ENCODE results near the gene SAPCD1.
A peak's percentile ranks its signal among the peaks of the same experiment; 100 is the strongest.
"Not testable (repeated sequence)": the region's sequence is repeated elsewhere in the genome, so short reads cannot be mapped to it uniquely, and the experiment has no call there.

SAPCD1 gene

GRCh38 chr6:31794294-31794865, 31.9 kb downstream of the SAPCD1 start:
- DNase-seq (ENCODE audit: low read depth): no peak
- peak overlapping the region; percentile 93 for H3K4me3 ChIP-seq (ENCODE audit: low read depth, low read length)

DNA sequence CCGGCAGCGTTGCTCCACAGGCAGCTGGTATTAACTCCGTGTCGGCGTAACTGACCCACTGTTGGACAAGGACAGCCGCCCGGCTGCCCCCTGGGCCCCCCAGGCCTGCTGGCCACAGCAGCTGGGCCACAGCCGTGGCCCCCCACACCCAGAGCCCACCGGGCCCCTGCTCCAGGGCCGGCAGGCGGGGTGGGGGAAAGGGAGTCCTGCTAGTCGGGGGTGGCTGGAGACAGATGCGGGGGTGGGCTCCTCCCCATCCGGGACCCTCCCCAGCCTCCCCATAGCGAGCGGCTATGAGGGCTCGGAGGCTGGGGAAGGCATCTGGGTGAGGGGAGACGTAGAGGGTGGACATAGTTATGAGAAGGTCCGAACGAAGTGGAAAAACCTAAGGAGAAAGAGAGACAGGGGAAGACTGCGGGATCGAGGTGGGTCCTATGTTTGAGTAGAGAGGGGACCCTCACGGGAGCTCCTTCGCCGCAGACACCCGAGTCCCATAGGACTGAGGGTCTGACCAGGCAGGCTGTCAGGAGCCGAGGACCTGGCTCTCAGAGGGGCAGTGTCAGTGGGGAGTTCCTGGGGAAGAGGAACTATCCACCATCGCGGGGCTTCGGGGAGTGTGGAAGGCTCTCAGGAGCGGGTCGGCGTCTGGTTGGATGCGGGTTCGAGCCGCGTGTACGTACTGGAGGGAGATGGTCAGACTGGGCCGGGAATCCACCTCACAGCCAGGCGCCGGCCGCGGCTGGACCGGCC, 32.6 kb downstream of the SAPCD1 start:
- peak overlapping the region; percentile 93 for H3K4me3 ChIP-seq (ENCODE audit: low read depth, low read length)
- DNase-seq (ENCODE audit: low read depth): no peak

GRCh38 chr6:31795616-31796298, 33.3 kb downstream of the SAPCD1 start, which contains the start of gene VARS1:
Gene VARS1, minus strand, starts transcription at chr6:31795752. Its CDS starts 535 bp downstream, at chr6:31795217.
- DNase-seq (ENCODE audit: low read depth): peak; percentile 60
- peak within 1 kb of the TSS; percentile 93 for H3K4me3 ChIP-seq (ENCODE audit: low read depth, low read length)

DNA sequence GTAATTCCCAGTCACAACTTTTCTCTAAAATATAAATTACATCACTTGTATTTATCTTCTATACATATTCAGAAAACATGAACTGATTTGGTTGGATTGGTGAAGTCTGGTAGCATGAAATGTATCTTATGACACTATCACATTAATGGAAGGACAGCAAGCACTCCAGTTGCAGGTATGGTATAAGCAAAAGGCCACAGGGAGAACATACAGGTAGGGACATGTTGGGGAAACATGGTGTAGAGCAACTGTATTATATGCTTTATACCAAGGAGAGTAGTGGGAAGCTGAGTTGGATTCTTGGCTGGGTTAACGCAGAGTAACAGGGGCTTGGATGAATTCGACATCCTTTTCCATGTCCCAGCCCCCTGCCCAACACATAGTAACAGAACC, 34.5 kb downstream of the SAPCD1 start:
- no peak overlapping the region for H3K4me3 ChIP-seq (ENCODE audit: low read depth, low read length)
- DNase-seq (ENCODE audit: low read depth): no peak

DNA sequence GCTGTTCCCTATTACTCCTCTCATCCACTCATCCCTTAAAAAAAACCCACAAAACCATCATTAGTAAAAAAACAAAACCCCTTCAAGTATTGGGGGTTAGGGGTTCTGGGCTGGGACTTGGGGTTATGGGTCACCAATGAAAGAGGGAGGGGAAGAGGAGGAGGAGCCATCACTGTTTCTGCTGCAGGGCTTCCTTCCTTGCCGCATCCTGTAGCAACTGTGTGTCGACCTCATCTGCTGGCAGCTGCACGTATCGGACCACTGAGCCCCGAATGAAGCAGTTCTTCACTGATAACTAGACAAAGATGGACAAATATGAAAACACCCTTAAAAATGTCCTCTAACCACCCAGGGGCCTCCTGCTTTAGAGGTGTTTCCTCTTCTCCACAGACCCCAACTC, 35.1 kb downstream of the SAPCD1 start:
- DNase-seq (ENCODE audit: low read depth): no peak
- no peak overlapping the region for H3K4me3 ChIP-seq (ENCODE audit: low read depth, low read length)

DNA sequence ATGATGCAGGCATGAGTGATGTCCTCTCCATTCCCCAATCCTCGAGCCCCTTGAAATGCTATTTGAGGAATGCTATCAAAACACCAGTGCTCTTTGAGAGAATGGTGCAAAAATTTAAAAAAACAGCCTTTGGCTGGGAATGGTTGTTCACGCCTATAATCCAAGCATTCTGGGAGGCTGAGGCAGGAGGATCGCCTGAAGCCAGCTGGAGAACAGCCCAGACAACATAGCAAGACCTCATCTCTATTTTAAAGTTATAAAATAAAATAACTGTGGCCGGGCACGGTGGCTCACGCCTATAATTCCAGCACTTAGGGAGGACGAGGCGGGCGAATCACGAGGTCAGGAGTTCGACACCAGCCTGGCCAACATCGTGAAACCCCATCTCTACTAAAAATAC, 37.3 kb downstream of the SAPCD1 start:
- no peak overlapping the region for H3K4me3 ChIP-seq (ENCODE audit: low read depth, low read length)
- DNase-seq (ENCODE audit: low read depth): no peak

DNA sequence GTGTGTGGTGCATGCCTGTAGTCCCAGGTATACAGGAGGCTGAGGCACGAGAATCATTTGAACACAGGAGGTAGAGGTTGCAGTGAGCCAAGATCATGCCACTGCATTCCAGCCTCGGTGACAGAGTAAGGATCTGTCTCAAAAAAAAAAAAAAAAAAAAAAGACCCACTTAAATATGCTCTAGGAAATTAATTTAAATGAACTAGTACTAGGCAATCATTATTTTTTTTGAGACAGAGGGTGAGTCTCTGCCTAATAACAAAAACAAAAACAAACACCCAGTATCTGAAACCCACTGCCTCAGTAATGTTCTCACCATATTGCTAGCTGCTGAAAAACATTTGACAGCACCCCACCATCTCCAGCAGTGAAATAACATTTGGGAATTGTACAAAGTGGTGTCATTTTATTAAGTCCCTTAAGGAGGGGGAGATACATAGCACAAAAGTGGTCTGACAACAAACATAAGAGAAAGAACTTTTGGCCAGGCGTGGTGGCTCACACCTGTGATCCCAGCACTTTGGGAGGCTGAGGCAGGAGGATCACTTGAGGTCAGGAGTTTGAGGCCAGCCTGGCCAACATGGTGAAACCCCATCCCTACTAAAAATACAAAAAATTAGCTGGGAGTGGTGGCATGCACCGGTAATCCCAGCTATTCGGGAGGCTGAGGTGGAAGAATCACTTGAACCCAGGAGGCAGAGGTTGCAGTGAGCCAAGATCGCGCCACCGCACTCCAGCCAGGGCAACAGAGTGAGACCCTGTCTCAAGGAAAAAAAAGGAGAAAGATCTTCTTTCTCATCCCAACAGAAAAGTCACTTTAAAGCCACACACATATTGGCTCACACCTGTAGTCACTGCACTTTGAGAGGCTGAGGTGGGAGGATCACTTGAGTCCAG, 38.8 kb downstream of the SAPCD1 start:
- not testable (repeated sequence) for H3K4me3 ChIP-seq (ENCODE audit: low read depth, low read length)

GRCh38 chr6:31805939-31806469, 43.5 kb downstream of the SAPCD1 start:
- DNase-seq (ENCODE audit: low read depth): no peak
- H3K4me3 ChIP-seq (ENCODE audit: low read depth, low read length): peak overlapping the region; percentile 85

More for the DNA sequence above, 38.8 kb downstream of the SAPCD1 start:
- not testable (repeated sequence) for DNase-seq (ENCODE audit: low read depth)

DNA sequence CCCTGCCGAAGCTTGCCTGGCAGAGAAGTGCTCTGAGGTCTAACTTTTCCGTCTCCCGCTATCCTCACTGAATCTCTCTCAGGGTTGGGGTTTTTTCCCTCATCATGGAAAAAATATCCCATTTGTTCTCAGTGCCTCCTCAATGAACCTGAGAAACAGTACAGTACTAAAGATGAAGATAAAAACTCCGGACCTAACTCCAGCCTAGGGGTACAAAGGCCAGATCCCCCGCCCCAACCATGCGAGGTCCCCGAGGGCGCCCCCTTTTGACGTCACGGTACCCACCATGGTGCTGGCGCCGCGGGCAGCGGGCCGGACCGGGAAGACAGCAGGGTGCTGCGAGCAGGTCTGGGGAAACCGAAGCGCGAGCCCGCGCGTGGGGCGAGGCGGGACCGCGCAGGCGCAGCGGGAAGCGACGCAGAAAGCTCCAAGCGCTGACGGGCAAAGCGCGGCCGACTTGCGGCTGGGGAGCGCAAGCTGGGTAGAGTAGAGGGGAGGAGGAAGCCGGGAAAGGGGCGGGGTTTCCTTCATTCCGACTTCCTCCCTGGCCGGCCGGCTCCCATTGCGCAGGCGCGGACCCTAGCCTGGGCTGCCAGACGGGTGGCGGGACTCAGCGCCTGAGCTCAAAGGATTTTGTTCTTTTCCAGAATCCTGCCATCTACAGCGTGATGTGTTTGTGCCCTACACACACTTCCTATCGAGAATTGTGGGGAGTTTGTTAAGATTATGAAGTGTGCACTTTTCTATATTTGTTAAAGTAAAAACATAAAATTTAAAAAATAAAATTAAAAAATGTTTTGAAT, 44.2 kb downstream of the SAPCD1 start, which contains the start of gene LSM2:
Gene LSM2 (minus strand): TSS at position 497 of the 803 bp plus-strand sequence. CDS start 209 bp downstream, at position 288.
- peak; percentile 89 for DNase-seq (ENCODE audit: low read depth)

DNA sequence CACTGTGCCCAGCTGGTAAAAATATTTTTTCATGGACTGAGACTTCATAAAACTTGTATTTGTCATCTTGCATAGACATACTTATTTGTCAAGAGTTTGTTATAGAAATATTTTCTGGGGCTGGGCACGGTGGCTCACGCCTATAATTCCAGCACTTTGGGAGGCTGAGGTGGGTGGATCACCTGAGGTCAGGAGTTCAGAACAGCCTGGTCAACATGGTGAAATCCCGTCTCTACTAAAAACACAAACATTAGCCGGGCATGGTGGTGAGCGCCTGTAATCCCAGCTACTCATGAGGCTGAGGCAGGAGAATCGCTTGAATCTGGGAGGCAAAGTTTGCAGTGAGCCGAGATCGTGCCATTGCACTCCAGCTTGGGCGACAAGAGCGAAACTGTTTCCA, 46.1 kb downstream of the SAPCD1 start:
- not testable (repeated sequence) for DNase-seq (ENCODE audit: low read depth); H3K4me3 ChIP-seq (ENCODE audit: low read depth, low read length)

More for the DNA sequence above, 44.2 kb downstream of the SAPCD1 start, which contains the start of gene LSM2:
- peak within 1 kb of the TSS; percentile 85 for H3K4me3 ChIP-seq (ENCODE audit: low read depth, low read length)

DNA sequence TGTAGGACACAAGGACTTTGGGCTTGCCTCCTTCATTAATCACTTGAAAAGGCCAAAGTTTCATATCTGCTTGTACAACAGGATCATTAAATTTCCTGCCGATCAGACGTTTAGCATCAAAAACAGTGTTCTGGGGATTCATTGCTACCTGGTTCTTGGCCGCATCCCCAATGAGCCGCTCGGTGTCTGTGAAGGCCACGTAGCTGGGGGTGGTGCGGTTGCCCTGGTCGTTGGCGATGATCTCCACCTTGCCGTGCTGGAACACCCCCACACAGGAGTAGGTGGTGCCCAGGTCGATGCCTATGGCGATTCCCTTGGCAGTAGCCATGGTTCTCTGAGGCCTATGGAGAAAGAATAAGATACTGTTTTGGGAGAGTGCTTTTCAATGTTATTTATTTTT, 49.2 kb downstream of the SAPCD1 start:
- no peak for DNase-seq (ENCODE audit: low read depth)
- no peak overlapping the region for H3K4me3 ChIP-seq (ENCODE audit: low read depth, low read length)

DNA sequence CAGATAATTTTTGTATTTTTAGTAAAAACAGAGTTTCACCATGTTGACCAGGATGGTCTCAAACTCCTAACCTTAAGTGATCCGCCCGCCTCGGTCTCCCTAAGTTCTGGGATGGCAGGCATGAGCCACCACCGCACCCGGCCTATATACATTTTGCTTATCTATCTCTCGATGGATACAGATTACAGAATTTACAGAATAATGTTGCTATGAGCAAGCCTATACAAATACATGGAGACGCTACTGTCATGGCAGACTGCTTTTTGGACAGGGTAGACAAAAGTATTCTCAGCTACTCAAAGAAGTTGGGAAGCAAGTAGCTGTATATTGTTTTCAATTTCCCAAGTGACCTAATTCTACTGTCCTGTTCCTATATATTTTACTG, 51.0 kb downstream of the SAPCD1 start:
- no peak overlapping the region for H3K4me3 ChIP-seq (ENCODE audit: low read depth, low read length)
- no peak for DNase-seq (ENCODE audit: low read depth)

Measured in skeletal muscle cell (primary cell).